HepG2 (cell line): ENCODE data around the gene ARL15. TPM values are rescaled to one million over a fixed set of nuclear protein-coding genes. Genes with fewer than 3 reads are reported as not detected.

Experiments
- ATAC-seq: fragments of 200-7000 bp; cut with Tn5 transposase; 3 replicates; pipeline ENCODE4 v1.9.1; 2020; ENCODE audit warnings: mild to moderate bottlenecking, moderate library complexity
- BruUV-seq: library from RNA; stranded (reverse); fragments of 400-500 nt; replicated peaks from 2 replicates; lab custom pipeline; 2021; lab: Mats Ljungman, UMichigan
- CTCF ChIA-PET: fragments of 300-600 bp; formaldehyde crosslinking; extraction: SDS; loops from one replicate; lab custom pipeline; 2021; ENCODE audit warnings: low total read pairs, inconsistent platforms, low intra/inter-chr PET ratio; lab: Yijun Ruan, JAX
- POLR2A ChIA-PET: fragments of 350-600 bp; sonication (Branson Sonifier 250); formaldehyde crosslinking; loops from one replicate; lab custom pipeline; 2020; ENCODE audit warnings: antibody characterized with exemption, inconsistent platforms; lab: Yijun Ruan, JAX
- DNase-seq: peaks from one replicate; pipeline ENCODE4 v3.0.0-alpha.2; 2015; ENCODE audit warnings: low spot score
- FAIRE-seq: peaks from 3 replicates; lab custom pipeline; 2011; peaks lifted over from hg19 to GRCh38; lab: Jason Lieb, UNC
- H2AFZ ChIP-seq: one replicate; pipeline ENCODE4 v1.6.1; 2011; ENCODE audit warnings: low read length, inconsistent platforms
- H3K27ac ChIP-seq: fragments of 300-600 bp; 3 replicates; pipeline ENCODE4 v1.8.0; 2011; ENCODE audit warnings: mixed run types, mild to moderate bottlenecking, mixed read lengths, low read length, inconsistent platforms; ENCODE audit not compliant: insufficient read depth; ENCODE audit errors: extremely low read length
- H3K27me3 ChIP-seq, 2 experiments: fragments of 200-600 bp in 1 of 2; 2 replicates in 1 of 2; 3 replicates in 1 of 2; pipeline versions ENCODE4 v1.6.0 to v1.8.0; 2011; ENCODE audit warnings: low read length in 2 of 2, mild to moderate bottlenecking in 2 of 2, moderate library complexity in 2 of 2, inconsistent platforms in 1 of 2; ENCODE audit not compliant: insufficient read depth in 2 of 2, control insufficient read depth in 1 of 2
- H3K36me3 ChIP-seq, 2 experiments: fragments of 200-600 bp in 1 of 2; replicated peaks in 1 of 2; 2 replicates in 1 of 2; 3 replicates in 1 of 2; pipeline versions ENCODE4 v1.5.1 to v1.8.0; 2011; ENCODE audit warnings: low read length in 2 of 2, inconsistent platforms in 1 of 2; ENCODE audit not compliant: insufficient read depth in 2 of 2, control insufficient read depth in 1 of 2
- H3K4me1 ChIP-seq: 2 replicates; pipeline ENCODE4 v1.5.1; 2012; ENCODE audit warnings: low read length, inconsistent platforms; ENCODE audit not compliant: insufficient read depth
- H3K4me2 ChIP-seq: 2 replicates; pipeline ENCODE4 v1.6.0; 2011; ENCODE audit warnings: low read depth, low read length, inconsistent platforms
- H3K4me3 ChIP-seq, 3 experiments: fragments of 200-600 bp in 1 of 3; sonication (generic), shearing (Covaris generic) in 1 of 3; replicated peaks in 1 of 3; 2 replicates each; pipeline ENCODE4 v1.5.1; 2011 to 2016; ENCODE audit warnings: low read length in 3 of 3, inconsistent platforms in 2 of 3, low read depth in 2 of 3, mild to moderate bottlenecking in 2 of 3, control low read depth in 1 of 3, mixed read lengths in 1 of 3; ENCODE audit not compliant: insufficient read depth in 1 of 3
- H3K79me2 ChIP-seq: one replicate; pipeline ENCODE4 v1.6.1; 2011; ENCODE audit warnings: low read length, inconsistent platforms; ENCODE audit not compliant: insufficient read depth
- H3K9ac ChIP-seq: 2 replicates; pipeline ENCODE4 v1.6.0; 2011; ENCODE audit warnings: mild to moderate bottlenecking, low read depth, low read length, inconsistent platforms; ENCODE audit not compliant: insufficient read depth
- H3K9me3 ChIP-seq: 2 replicates; pipeline ENCODE4 v1.5.1; 2012; ENCODE audit warnings: mild to moderate bottlenecking, low read length
- H4K20me1 ChIP-seq: 2 replicates; pipeline ENCODE4 v1.6.0; 2011; ENCODE audit warnings: inconsistent platforms, mild to moderate bottlenecking, low read length, moderate library complexity; ENCODE audit not compliant: insufficient read depth
- BCLAF1 ChIP-seq: fragments of 450-650 bp; IDR thresholded peaks from 2 replicates; pipeline ENCODE4 v1.6.1; 2017; ENCODE audit warnings: mild to moderate bottlenecking
- GATAD2A ChIP-seq: IDR thresholded peaks from 2 replicates; pipeline ENCODE4 v1.6.1; 2016
- GTF2F1 ChIP-seq: fragments of 150-350 bp; IDR thresholded peaks from 2 replicates; pipeline ENCODE4 v1.6.1; 2014; ENCODE audit warnings: low read length
- KLF16 ChIP-seq, 2 experiments: sonication (generic) in 1 of 2; formaldehyde crosslinking in 1 of 2; IDR thresholded peaks; 2 replicates each; pipeline versions ENCODE4 v1.6.1 to v1.8.0; 2016 to 2023; ENCODE audit warnings: missing genetic modification reagents in 2 of 2, missing compliant biosample characterization in 1 of 2
- MTERF4 ChIP-seq: sonication (generic); formaldehyde crosslinking; IDR thresholded peaks from 2 replicates; pipeline ENCODE4 v1.8.0; 2023; ENCODE audit warnings: mild to moderate bottlenecking, missing genetic modification reagents
- MXI1 ChIP-seq: IDR thresholded peaks from 3 replicates; pipeline ENCODE4 v1.6.1; 2012; ENCODE audit warnings: low read depth, low read length, inconsistent platforms, borderline replicate concordance
- PLRG1 ChIP-seq: fragments of 450-650 bp; conservative IDR thresholded peaks from 2 replicates; pipeline ENCODE4 v1.6.1; 2016
- REL ChIP-seq: sonication (generic); formaldehyde crosslinking; conservative IDR thresholded peaks from 2 replicates; pipeline ENCODE4 v1.8.0; 2022; ENCODE audit warnings: mild to moderate bottlenecking, missing genetic modification reagents, moderate library complexity
- TAF15 ChIP-seq: fragments of 200-400 bp; formaldehyde crosslinking; IDR thresholded peaks from one replicate; pipeline ENCODE4 v1.6.1; 2018; ENCODE audit warnings: mild to moderate bottlenecking, low read depth, low read length; ENCODE audit not compliant: poor library complexity, severe bottlenecking
- ZNF17 ChIP-seq: sonication (generic); formaldehyde crosslinking; IDR thresholded peaks from 2 replicates; pipeline ENCODE4 v1.5.0; 2020; ENCODE audit warnings: mild to moderate bottlenecking, missing genetic modification reagents
- ZNF292 ChIP-seq: sonication (generic); formaldehyde crosslinking; IDR thresholded peaks from 2 replicates; pipeline ENCODE4 v1.8.1; 2022; ENCODE audit warnings: mild to moderate bottlenecking, low read depth, missing genetic modification reagents, borderline replicate concordance
- ZNF589 ChIP-seq: sonication (generic); formaldehyde crosslinking; conservative IDR thresholded peaks from 2 replicates; pipeline ENCODE4 v1.8.0; 2022; ENCODE audit warnings: mild to moderate bottlenecking, moderate library complexity, missing genetic modification reagents
- ZNF713 ChIP-seq: sonication (generic); formaldehyde crosslinking; IDR thresholded peaks from 2 replicates; pipeline ENCODE4 v1.4.0; 2020; ENCODE audit warnings: mild to moderate bottlenecking, missing genetic modification reagents
- ZSCAN9 ChIP-seq: IDR thresholded peaks from 2 replicates; pipeline ENCODE4 v1.6.1; 2016; ENCODE audit warnings: borderline replicate concordance
- WGBS: methylation state at CpG from one replicate; pipeline ENCODE4 v1.1.6; 2017; ENCODE audit warnings: low lambda C conversion rate; 5-methylcytosine and 5-hydroxymethylcytosine counted together
- in situ Hi-C: cut with HindIII; loops from 2 replicates; pipeline ENCODE4 v1.10.0; 2017; ENCODE audit warnings: low pct_unique_long_range_greater_than_20kb; ENCODE audit not compliant: extremely low pct_ligation_motif_present
- intact Hi-C: fragments of 100-400 bp; cut with micrococcal nuclease; formaldehyde crosslinking; loops from one replicate; pipeline ENCODE4 v1.10.0; 2022; ENCODE audit not compliant: unreplicated experiment
- polyA plus RNA-seq, 8 experiments: library from polyadenylated mRNA; depleted of rRNA in 3 of 8; stranded (reverse) in 7 of 8; unstranded in 1 of 8; fragments of >200 nt; fragmentation: Illumina TruSeq in 4 of 8; extraction: Trizol in 4 of 8; gene quantifications; 2 replicates each; pipeline versions ENCODE4 v1.2.1 to v1.2.3, GENCODE V29; 2011 to 2016; ENCODE audit warnings: low read depth in 4 of 8, missing spikeins in 1 of 8, mixed read lengths in 1 of 8; ENCODE audit not compliant: insufficient read depth in 1 of 8
- total RNA-seq, 5 experiments: library from RNA; depleted of rRNA; stranded (reverse); fragments of >200 nt; fragmentation: Illumina TruSeq; extraction: Trizol; gene quantifications; 2 replicates each; pipeline ENCODE4 v1.2.3, GENCODE V29; 2016; ENCODE audit warnings: low read depth in 1 of 5

Gene ARL15
- total and polyA plus RNA-seq, 2 of the 13 experiments (the other 11 are each of a cell fraction or from before 2014, with no cell fraction given): 2.5 to 7.7 TPM

GRCh38 chr5:54234304-54234933, 76.0 kb downstream of the ARL15 start (continued):
- TF ChIP-seq MTERF4 (CRISPR knock-in tag): no peak
- no peak for TF ChIP-seq ZSCAN9
- TF ChIP-seq GTF2F1: no peak
- no peak for TF ChIP-seq ZNF713 (CRISPR knock-in tag)

GRCh38 chr5:54230936-54231685, 79.3 kb downstream of the ARL15 start:
- intact Hi-C loops: no loop called here

More at GRCh38 chr5:54230936-54231685, 79.3 kb downstream of the ARL15 start:
- Histone ChIP-seq H3K9me3 (no peaks in the 10 kb centered on the region), H2AFZ (no peak overlapping the region), H3K27ac (no peak overlapping the region), H3K36me3 (no peaks in the 10 kb centered on the region), H3K79me2 (no peaks in the 10 kb centered on the region), H3K4me1 (no peaks in the 10 kb centered on the region), H3K4me2 (no peak overlapping the region), H4K20me1 (no peaks in the 10 kb centered on the region), H3K4me3 (no peak overlapping the region), H3K9ac (no peak overlapping the region), H3K27me3 (no peaks in the 10 kb centered on the region)
- DNase-seq (no peak), ATAC-seq (no peak), FAIRE-seq (no peak)
- CTCF ChIA-PET: no interaction called here
- TF ChIP-seq ZNF589 (CRISPR knock-in tag) (no peak), ZNF17 (CRISPR knock-in tag) (no peak), TAF15 (no peak), REL (CRISPR knock-in tag) (no peak), PLRG1 (no peak), BCLAF1 (no peak), ZNF292 (CRISPR knock-in tag) (no peak), MXI1 (no peak), GATAD2A (CRISPR knock-in tag) (no peak), KLF16 (CRISPR knock-in tag; IDR thresholded peaks at IDR 0.05) (no peak)
- 14% methylated on average over 3 of the region's 3 CpGs for WGBS
- in situ Hi-C loops: no loop called here
- no TSS peak for BruUV-seq
- POLR2A ChIA-PET: no interaction called here
